GM12878 (cell line): Measurements from ENCODE around the gene STRN4. TPM values are rescaled to one million over a fixed set of nuclear protein-coding genes. Genes with fewer than 3 reads are reported as not detected.
"Not testable (repeated sequence)": the region's sequence is repeated elsewhere in the genome, so short reads cannot be mapped to it uniquely, and the experiment has no call there.

Experiments used
- ATAC-seq: fragments of 200-7000 bp; cut with Tn5 transposase; 3 replicates; pipeline ENCODE4 v1.9.1; 2020; ENCODE audit warnings: mild to moderate bottlenecking, moderate library complexity
- BruUV-seq: library from RNA; stranded (reverse); fragments of 400-500 nt; replicated peaks from 2 replicates; lab custom pipeline; 2021; lab: Mats Ljungman, UMichigan
- CTCF ChIA-PET: fragments of 300-600 bp; sonication (Branson Sonifier 250); formaldehyde crosslinking; extraction: SDS; loops from one replicate; lab custom pipeline; 2021; ENCODE audit warnings: inconsistent platforms; lab: Yijun Ruan, JAX
- POLR2A ChIA-PET: fragments of 350-600 bp; formaldehyde crosslinking; extraction: SDS; loops from one replicate; lab custom pipeline; 2021; ENCODE audit warnings: inconsistent platforms; lab: Charles Lee
- RAD21 ChIA-PET: fragments of 300-600 bp; sonication (Branson Sonifier 250); formaldehyde crosslinking; loops from one replicate; lab custom pipeline; 2023; ENCODE audit warnings: antibody characterized with exemption; ENCODE audit not compliant: unreplicated experiment; lab: Charles Lee
- SMC1A ChIA-PET: fragments of 300-600 bp; sonication (Branson Sonifier 250); formaldehyde crosslinking; loops from one replicate; lab custom pipeline; 2023; ENCODE audit not compliant: unreplicated experiment, uncharacterized antibody; lab: Charles Lee
- DNase-seq: peaks from one replicate; pipeline ENCODE4 v3.0.0-alpha.2; 2011; ENCODE audit warnings: low read depth, low spot score
- FAIRE-seq: peaks from 3 replicates; lab custom pipeline; 2011; peaks lifted over from hg19 to GRCh38; lab: Jason Lieb, UNC
- H2AFZ ChIP-seq: 2 replicates; pipeline ENCODE4 v1.6.0; 2011; ENCODE audit warnings: low read depth, low read length, control low read depth; ENCODE audit not compliant: control insufficient read depth
- H3K27ac ChIP-seq: 2 replicates; pipeline ENCODE4 v1.5.1; 2011; ENCODE audit warnings: control low read depth; ENCODE audit not compliant: control insufficient read depth, insufficient read depth
- H3K27me3 ChIP-seq, 2 experiments: replicated peaks in 1 of 2; 2 replicates each; pipeline versions ENCODE4 v1.6.0 to v1.6.1; 2011; ENCODE audit warnings: low read length in 1 of 2; ENCODE audit not compliant: control insufficient read depth in 2 of 2, insufficient read depth in 2 of 2
- H3K36me3 ChIP-seq, 2 experiments: 2 replicates each; pipeline ENCODE4 v1.5.1; 2011; ENCODE audit warnings: low read length in 1 of 2; ENCODE audit not compliant: control insufficient read depth in 2 of 2, insufficient read depth in 2 of 2
- H3K4me1 ChIP-seq: 2 replicates; pipeline ENCODE4 v1.6.1; 2011; ENCODE audit warnings: mild to moderate bottlenecking, low read length, moderate library complexity, mixed read lengths; ENCODE audit not compliant: control insufficient read depth, insufficient read depth
- H3K4me2 ChIP-seq: 2 replicates; pipeline ENCODE4 v1.6.0; 2011; ENCODE audit warnings: control low read depth; ENCODE audit not compliant: control insufficient read depth, insufficient read depth
- H3K4me3 ChIP-seq: fragments of 200-600 bp; sonication (generic); 2 replicates; pipeline ENCODE4 v1.5.1; 2016
- H3K79me2 ChIP-seq: 2 replicates; pipeline ENCODE4 v1.6.0; 2011; ENCODE audit warnings: low read length; ENCODE audit not compliant: control insufficient read depth, insufficient read depth
- H3K9ac ChIP-seq: 2 replicates; pipeline ENCODE4 v1.8.0; 2011; ENCODE audit warnings: low read length, control low read depth, mixed read lengths; ENCODE audit not compliant: control insufficient read depth, insufficient read depth
- H3K9me3 ChIP-seq: replicated peaks from 3 replicates; pipeline ENCODE4 v1.5.1; 2011; ENCODE audit warnings: mild to moderate bottlenecking, low read length; ENCODE audit not compliant: control insufficient read depth, insufficient read depth
- H4K20me1 ChIP-seq: 2 replicates; pipeline ENCODE4 v1.6.0; 2011; ENCODE audit not compliant: control insufficient read depth, insufficient read depth
- ATF7 ChIP-seq: fragments of 450-650 bp; IDR thresholded peaks from 2 replicates; pipeline ENCODE4 v1.6.1; 2016; ENCODE audit warnings: low read depth, mild to moderate bottlenecking
- BHLHE40 ChIP-seq, 2 experiments: fragments of 450-650 bp in 1 of 2; IDR thresholded peaks; 2 replicates each; pipeline ENCODE4 v1.6.1; 2011 to 2017; ENCODE audit warnings: low read depth in 2 of 2, borderline replicate concordance in 1 of 2, improper control_type of control experiment in 1 of 2, low read length in 1 of 2, mild to moderate bottlenecking in 1 of 2
- CBX5 ChIP-seq: sonication (generic); IDR thresholded peaks from 2 replicates; pipeline ENCODE4 v1.6.1; 2016; ENCODE audit warnings: low read depth, moderate library complexity, mild to moderate bottlenecking, inconsistent platforms
- EZH2 ChIP-seq: IDR thresholded peaks from 2 replicates; pipeline ENCODE4 v1.6.1; 2012; ENCODE audit warnings: low read depth, mild to moderate bottlenecking, control low read depth, inconsistent platforms, low read length, borderline replicate concordance; ENCODE audit not compliant: control insufficient read depth
- IRF4 ChIP-seq: IDR thresholded peaks from 2 replicates; pipeline ENCODE4 v1.6.1; 2011; ENCODE audit warnings: low read depth, low read length
- NFYB ChIP-seq: IDR thresholded peaks from 2 replicates; pipeline ENCODE4 v1.6.1; 2011; ENCODE audit warnings: low read depth, mild to moderate bottlenecking, low read length, improper control_type of control experiment, moderate library complexity; ENCODE audit not compliant: insufficient read depth
- NR2F1 ChIP-seq: fragments of 450-650 bp; conservative IDR thresholded peaks from 2 replicates; pipeline ENCODE4 v1.6.1; 2017; ENCODE audit warnings: mild to moderate bottlenecking
- PAX8 ChIP-seq: fragments of 450-650 bp; IDR thresholded peaks from 2 replicates; pipeline ENCODE4 v1.6.1; 2017; ENCODE audit warnings: mild to moderate bottlenecking, moderate library complexity
- POLR2A ChIP-seq: IDR thresholded peaks from 2 replicates; pipeline ENCODE4 v1.6.1; 2011; ENCODE audit warnings: low read depth, mild to moderate bottlenecking, low read length
- RAD21 ChIP-seq: IDR thresholded peaks from 2 replicates; pipeline ENCODE4 v1.6.1; 2011; ENCODE audit warnings: mild to moderate bottlenecking, low read depth, low read length, moderate library complexity; ENCODE audit not compliant: insufficient read depth
- TARDBP ChIP-seq: IDR thresholded peaks from 2 replicates; pipeline ENCODE4 v1.6.1; 2016; ENCODE audit warnings: borderline replicate concordance
- WGBS: methylation state at CpG from one replicate; pipeline ENCODE4 v1.1.6; 2016; ENCODE audit warnings: low lambda C conversion rate; ENCODE audit not compliant: insufficient replicate concordance, insufficient coverage; ENCODE audit errors: missing lambda C conversion rate; 5-methylcytosine and 5-hydroxymethylcytosine counted together
- in situ Hi-C: fragments of 300-500 bp; cut with MboI; formaldehyde crosslinking; loops from 9 replicates; pipeline ENCODE4 v1.14.3; 2018; ENCODE audit warnings: mixed read lengths
- intact Hi-C: fragments of 100-400 bp; cut with micrococcal nuclease; formaldehyde crosslinking; loops from one replicate; pipeline ENCODE4 v1.14.2; 2022; ENCODE audit not compliant: unreplicated experiment
- polyA plus RNA-seq, 11 experiments: library from polyadenylated mRNA; depleted of rRNA in 4 of 11; unstranded in 6 of 11; stranded (reverse) in 5 of 11; fragments of >200 nt; fragmentation: Nextera tagmentation in 4 of 11; fragmentation: Illumina TruSeq in 1 of 11; extraction: Ambion mirVana in 4 of 11; extraction: Trizol in 1 of 11; gene quantifications; 1 replicate in 1 of 11; 2 replicates in 10 of 11; pipeline versions ENCODE4 v1.2.1 to v1.2.3, GENCODE V29; 2011 to 2016; ENCODE audit warnings: inconsistent platforms in 2 of 11, missing spikeins in 2 of 11, low read depth in 1 of 11
- total RNA-seq, 4 experiments: library from RNA; depleted of rRNA in 3 of 4; stranded (reverse); fragments of >200 nt in 3 of 4; fragmentation: Illumina TruSeq in 1 of 4; extraction: Trizol in 1 of 4; gene quantifications; 2 replicates each; pipeline versions ENCODE4 v1.2.1 to v1.2.3, GENCODE V29; 2013 to 2021
- TF ChIP-seq, protein P1 (sequence below): IDR thresholded peaks from 2 replicates; pipeline ENCODE4 v1.6.1; 2012; ENCODE audit warnings: mild to moderate bottlenecking, low read depth, low read length
- TF ChIP-seq, protein P2 (sequence below): IDR thresholded peaks from 2 replicates; pipeline ENCODE4 v1.6.1; 2012; ENCODE audit warnings: low read depth, low read length, improper control_type of control experiment
- TF ChIP-seq, protein P3 (sequence below): IDR thresholded peaks from 2 replicates; pipeline ENCODE4 v1.6.1; 2012; ENCODE audit warnings: low read length, inconsistent platforms

Gene STRN4
- total and polyA plus RNA-seq, 10 of the 15 experiments (the other 5 are each of a cell fraction or from before 2014, with no cell fraction given) = 0.42 to 62.8 (median 22.5) TPM

DNA sequence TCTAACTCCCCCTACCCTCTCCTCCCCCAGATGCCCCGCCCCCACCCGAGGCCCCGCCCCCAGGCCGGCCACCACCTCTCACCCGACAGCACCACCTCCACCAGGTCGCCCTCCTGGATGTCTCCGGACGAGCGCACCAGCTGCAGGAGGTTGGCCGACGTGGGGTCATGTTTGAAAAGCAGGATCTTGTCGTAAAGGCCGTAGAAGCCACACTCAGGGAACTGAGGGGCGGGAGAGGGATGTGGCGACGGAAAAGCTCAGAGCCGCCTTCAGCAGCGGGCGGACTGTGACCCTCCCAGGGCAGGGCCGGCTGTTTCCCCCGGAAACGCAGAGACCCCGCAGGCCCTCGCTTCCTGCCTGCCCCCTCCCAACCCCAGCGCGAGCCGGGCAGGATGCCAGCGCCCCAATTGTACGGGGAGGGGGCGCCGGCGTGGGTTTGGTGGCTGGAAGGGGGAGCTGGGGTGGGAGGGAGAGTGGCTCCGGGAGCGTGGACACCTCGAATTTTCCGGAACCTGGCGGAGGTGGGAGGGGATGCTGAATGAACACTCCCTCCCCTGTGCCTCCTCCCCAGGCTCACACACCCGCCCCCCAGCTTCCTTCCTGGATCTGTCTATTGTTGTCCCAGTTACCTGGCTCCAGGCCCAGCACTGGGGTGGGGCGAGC, 32.3 kb downstream of the STRN4 start (continued):
- TF ChIP-seq, protein P1, sequence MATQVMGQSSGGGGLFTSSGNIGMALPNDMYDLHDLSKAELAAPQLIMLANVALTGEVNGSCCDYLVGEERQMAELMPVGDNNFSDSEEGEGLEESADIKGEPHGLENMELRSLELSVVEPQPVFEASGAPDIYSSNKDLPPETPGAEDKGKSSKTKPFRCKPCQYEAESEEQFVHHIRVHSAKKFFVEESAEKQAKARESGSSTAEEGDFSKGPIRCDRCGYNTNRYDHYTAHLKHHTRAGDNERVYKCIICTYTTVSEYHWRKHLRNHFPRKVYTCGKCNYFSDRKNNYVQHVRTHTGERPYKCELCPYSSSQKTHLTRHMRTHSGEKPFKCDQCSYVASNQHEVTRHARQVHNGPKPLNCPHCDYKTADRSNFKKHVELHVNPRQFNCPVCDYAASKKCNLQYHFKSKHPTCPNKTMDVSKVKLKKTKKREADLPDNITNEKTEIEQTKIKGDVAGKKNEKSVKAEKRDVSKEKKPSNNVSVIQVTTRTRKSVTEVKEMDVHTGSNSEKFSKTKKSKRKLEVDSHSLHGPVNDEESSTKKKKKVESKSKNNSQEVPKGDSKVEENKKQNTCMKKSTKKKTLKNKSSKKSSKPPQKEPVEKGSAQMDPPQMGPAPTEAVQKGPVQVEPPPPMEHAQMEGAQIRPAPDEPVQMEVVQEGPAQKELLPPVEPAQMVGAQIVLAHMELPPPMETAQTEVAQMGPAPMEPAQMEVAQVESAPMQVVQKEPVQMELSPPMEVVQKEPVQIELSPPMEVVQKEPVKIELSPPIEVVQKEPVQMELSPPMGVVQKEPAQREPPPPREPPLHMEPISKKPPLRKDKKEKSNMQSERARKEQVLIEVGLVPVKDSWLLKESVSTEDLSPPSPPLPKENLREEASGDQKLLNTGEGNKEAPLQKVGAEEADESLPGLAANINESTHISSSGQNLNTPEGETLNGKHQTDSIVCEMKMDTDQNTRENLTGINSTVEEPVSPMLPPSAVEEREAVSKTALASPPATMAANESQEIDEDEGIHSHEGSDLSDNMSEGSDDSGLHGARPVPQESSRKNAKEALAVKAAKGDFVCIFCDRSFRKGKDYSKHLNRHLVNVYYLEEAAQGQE = no peak
- peak in 1 of 2 experiments; percentile 49; a peak in 2 of 4 replicates for TF ChIP-seq BHLHE40 (IDR thresholded peaks at IDR 0.05; ENCODE audit: borderline replicate concordance in 1 of 2, low read depth in 2 of 2, low read length in 1 of 2)
- TF ChIP-seq NR2F1 = peak; percentile 59
- peak; percentile 58 for TF ChIP-seq POLR2A
- TF ChIP-seq IRF4 = no peak
- no peak for TF ChIP-seq CBX5
- TF ChIP-seq ATF7 = no peak
- TF ChIP-seq TARDBP = no peak
- no peak for TF ChIP-seq RAD21
- TF ChIP-seq, protein P2, sequence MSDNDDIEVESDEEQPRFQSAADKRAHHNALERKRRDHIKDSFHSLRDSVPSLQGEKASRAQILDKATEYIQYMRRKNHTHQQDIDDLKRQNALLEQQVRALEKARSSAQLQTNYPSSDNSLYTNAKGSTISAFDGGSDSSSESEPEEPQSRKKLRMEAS = no peak
- TF ChIP-seq EZH2 = no peak
- TF ChIP-seq NFYB = no peak
- TF ChIP-seq PAX8 = no peak
- TF ChIP-seq, protein P3, sequence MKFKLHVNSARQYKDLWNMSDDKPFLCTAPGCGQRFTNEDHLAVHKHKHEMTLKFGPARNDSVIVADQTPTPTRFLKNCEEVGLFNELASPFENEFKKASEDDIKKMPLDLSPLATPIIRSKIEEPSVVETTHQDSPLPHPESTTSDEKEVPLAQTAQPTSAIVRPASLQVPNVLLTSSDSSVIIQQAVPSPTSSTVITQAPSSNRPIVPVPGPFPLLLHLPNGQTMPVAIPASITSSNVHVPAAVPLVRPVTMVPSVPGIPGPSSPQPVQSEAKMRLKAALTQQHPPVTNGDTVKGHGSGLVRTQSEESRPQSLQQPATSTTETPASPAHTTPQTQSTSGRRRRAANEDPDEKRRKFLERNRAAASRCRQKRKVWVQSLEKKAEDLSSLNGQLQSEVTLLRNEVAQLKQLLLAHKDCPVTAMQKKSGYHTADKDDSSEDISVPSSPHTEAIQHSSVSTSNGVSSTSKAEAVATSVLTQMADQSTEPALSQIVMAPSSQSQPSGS = no peak

DNA sequence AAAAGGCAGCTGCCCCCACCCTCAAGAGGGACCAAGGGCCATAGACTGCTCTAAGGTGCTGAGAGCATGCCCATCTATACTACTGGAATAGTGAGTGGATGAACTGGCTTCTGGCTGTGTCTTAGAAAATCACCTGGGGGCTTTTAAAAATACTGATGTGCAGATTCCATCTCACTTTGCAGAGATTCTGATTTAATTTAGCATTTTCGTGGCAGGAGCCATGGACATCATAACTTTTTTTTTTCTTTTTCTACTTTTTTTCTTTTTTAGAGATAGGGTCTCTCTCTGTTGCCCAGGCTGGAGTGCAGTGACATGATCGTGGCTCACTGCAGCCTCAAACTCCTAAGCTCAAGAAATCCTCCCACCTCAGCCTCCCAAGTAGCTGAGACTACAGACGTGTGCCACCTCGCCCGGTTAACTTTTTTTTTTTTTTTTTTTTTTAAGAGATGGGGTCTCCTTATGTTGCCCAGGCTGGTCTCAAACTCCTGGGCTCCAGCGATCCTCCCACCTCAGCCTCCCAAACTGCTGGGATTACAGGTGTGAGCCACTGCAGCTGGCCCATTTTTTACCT, 33.4 kb downstream of the STRN4 start:
- ChIA-PET SMC1A (interaction anchor here (0.6 to 1.2 kb wide), 3 partner anchors 16 to 796 kb away, joined by 3 read pairs; no protein-coding TSS in a partner anchor), RAD21 (interaction anchor here (1.9 to 2.4 kb wide), 2 partner anchors 32 to 94 kb away, joined by 5 to 9 read pairs; partner anchors contain the start of gene FKRP), POLR2A (interaction anchor here (0.6 to 2.4 kb wide), 3 partner anchors 73 to 150 kb away, joined by 3 to 7 read pairs (median 3); no protein-coding TSS in a partner anchor), CTCF (interaction anchor here (0.7 to 5.4 kb wide), 5 partner anchors 8 to 99 kb away, joined by 3 to 64 read pairs (median 8); no protein-coding TSS in a partner anchor)
- in situ Hi-C loops, H3K4me1 ChIP-seq, H3K9me3 ChIP-seq, H3K9ac ChIP-seq, H3K4me2 ChIP-seq, H3K27ac ChIP-seq, H2AFZ ChIP-seq, H3K27me3 ChIP-seq, DNase-seq, intact Hi-C loops, H3K4me3 ChIP-seq, BruUV-seq, H4K20me1 ChIP-seq, FAIRE-seq, ATAC-seq: not testable (repeated sequence)
- H3K79me2 ChIP-seq = peaks cover 50% of the 10 kb centered on the region
- peaks cover 6 to 15% of the 10 kb centered on the region in 2 experiments; a peak in 3 of 4 replicates for H3K36me3 ChIP-seq
- 78% methylated on average over 3 of the region's 6 CpGs for WGBS
